Fibroblast of skin of right biceps (primary cell): ENCODE data around the gene ZNF469.

Experiments
- DNase-seq: peaks from one replicate; pipeline ENCODE4 v3.0.0-alpha.2; 2013

Gene ZNF469, protein sequence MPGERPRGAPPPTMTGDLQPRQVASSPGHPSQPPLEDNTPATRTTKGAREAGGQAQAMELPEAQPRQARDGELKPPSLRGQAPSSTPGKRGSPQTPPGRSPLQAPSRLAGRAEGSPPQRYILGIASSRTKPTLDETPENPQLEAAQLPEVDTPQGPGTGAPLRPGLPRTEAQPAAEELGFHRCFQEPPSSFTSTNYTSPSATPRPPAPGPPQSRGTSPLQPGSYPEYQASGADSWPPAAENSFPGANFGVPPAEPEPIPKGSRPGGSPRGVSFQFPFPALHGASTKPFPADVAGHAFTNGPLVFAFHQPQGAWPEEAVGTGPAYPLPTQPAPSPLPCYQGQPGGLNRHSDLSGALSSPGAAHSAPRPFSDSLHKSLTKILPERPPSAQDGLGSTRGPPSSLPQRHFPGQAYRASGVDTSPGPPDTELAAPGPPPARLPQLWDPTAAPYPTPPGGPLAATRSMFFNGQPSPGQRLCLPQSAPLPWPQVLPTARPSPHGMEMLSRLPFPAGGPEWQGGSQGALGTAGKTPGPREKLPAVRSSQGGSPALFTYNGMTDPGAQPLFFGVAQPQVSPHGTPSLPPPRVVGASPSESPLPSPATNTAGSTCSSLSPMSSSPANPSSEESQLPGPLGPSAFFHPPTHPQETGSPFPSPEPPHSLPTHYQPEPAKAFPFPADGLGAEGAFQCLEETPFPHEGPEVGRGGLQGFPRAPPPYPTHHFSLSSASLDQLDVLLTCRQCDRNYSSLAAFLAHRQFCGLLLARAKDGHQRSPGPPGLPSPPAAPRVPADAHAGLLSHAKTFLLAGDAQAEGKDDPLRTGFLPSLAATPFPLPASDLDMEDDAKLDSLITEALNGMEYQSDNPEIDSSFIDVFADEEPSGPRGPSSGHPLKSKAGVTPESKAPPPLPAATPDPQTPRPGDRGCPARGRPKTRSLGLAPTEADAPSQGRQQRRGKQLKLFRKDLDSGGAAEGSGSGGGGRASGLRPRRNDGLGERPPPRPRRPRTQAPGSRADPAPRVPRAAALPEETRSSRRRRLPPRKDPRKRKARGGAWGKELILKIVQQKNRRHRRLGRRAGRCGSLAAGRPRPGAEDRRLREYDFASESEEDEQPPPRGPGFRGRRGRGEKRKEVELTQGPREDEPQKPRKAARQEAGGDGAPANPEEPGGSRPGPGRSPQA (N-terminal part only)

DNA sequence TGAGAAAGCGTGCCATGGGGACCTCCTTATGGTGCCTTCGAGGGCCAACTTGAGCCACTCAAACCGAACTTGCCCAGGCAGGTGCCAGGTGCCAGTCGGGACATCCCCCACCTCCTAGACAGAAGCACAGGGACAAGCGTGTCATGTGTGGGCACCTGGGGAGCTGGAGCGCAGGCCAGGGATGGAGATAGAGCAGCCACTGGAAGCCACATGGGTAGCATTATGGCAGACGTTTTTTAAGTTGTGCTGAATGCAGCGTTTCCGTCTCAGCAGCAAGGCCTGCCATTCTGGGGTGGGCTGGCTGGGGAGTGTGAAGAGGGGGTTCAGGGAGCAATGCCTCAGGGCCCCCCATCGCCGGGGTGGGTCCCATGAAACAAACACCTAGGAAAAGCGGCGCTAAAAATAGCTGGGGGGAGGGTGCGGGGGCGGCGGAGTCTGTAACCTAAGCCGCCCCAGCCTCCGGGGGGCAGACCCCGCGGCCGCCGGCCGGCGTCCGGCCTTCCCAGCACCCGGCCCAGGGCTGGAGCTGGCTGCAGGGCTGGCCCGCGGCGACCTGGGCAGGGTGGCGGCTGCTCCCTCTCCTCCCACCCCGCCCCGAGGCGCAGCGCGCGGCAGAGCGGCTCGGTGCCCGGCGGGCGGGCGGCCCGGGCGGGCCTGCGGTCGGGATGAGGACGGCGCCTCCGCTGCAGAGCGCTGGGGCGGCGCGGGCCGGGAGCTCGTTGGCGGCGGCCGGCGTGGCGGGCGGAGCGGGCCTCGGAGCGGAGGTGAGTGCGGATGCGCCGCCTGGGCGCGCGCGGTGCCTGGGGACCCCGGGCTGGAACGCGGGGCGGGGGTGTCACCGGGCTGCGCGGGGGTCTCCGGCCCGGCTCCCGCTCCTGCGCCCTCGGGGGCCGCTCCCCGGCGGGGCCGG, at the start of gene ZNF469:
ZNF469 (plus strand) TSS at position 469 of the 910 bp plus-strand sequence. CDS start 44,512 bp downstream, outside the sequence.
- peak; percentile 44 for DNase-seq

DNA sequence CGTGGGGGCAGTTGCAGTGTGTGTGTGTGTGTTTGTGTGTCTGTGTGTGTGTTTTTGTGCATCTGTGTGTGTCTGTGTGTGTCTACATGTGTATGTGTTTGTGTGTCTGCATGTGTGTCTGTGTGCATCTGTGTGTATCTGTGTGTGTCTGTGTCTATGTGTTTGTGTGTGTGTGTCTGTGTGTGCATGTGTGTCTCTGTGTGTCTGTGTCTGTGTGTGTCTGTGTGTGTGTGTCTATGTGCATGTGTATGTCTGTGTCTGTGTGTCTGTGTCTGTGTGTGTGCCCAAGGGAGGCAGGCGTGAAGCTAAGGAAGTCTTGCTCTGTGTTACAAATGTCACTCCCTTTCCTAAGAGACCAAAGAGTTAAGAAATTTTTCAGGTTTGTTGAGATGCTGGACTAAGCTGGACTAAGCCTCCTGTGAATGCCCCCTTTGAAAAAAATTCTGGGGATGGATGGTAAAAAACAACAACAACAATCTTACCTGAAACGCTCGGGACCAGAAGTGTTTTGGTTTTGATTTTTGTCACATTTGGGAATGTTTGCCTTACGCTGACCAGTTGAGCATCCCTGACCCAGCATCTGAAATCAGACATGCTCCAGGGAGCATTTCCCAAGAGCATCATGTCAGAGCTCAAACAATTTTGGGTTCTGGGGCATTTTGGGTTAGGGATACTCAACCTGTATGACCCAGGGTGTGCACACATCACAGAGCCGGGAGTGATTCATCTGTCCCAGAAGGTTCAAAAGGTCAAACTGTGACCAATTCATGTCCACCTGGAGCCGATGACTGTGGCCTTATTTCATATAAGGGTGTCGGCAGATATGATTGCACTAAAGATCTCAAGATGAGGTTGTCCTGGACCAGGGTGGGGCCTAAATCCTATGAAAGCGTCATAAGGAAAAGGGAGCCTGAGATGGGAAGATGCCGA, 48.6 kb upstream of the ZNF469 start:
- peak; percentile 15 for DNase-seq

DNA sequence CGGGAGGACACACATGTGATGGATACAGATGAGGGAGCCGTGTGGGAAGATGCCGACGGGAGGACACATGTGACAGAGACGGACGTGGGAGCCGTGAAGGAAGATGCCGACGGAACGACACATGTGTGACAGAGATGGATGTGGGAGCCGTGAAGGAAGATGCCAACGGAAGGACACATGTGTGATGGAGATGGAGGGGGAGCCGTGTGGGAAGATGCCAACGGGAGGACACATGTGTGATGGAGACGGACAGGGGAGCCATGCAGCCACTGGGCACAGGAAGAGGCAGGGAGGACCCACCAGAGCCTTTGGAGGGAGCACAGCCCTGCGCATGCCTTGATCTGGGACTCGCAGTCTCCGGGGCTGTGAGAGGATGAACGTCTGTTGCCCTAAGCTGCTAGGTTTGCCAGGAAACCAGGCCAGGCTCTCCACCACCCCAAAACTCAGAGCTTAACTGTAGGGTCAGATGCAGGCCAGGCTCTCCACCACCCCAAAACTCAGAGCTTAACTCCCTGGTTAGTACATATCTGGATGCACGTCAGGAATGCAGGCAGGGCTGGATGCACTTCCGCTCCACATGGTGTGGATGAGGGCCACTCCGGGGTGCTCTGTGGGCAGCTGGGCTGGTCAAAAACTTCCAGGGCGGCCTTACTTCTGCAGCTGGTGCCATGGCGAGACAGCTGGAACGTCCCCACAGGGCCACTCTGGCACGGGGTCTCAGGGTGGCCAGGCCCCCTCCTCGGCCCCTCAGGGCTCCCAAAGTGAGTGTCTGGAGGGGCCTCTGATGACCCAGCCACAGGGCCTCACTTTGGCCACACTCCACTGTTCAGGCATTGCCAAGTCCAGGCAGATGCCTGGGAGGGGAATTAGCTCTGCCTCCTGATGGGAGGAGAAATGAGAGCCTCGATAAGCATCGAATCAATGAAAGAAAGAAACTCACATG, 47.7 kb upstream of the ZNF469 start:
- no peak for DNase-seq

DNA sequence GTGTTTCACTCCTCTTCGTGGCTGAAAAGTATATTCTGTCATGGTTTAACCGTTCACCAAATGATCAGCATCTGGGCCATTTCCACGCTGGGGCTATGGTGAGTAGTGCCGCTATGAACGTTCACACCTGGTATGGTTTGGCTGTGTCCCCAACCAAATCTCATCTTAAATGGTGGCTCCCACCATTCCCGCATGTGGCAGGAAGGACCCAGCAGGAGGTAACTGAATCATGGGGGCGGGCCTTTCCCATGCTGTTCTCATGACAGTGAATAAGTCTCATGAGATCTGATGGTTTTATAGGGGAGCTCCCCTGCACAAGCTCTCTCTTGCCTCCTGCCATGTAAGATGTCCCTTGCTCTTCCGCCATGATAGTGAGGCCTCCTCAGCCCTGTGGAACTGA, 45.7 kb upstream of the ZNF469 start:
- DNase-seq: peak; percentile 48

DNA sequence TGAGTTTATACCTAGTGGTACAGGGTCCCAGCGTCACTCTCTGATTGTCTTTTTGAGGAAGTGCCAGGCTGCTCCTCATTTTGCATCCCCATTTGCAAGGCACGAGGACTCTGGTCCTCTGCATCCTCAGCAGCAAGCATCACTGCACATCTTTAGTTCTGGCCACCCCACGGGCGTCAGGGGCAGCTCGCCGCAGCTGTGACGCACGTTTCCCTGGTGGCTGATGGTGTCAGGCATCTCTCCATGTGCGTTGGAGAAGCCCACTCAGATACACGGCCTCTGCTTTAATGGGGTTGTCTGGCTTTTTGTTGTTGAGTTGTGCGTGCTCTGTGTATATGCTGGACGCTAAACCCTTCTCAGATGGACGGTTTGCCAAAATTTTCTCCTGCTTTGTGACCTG, 45.2 kb upstream of the ZNF469 start:
- DNase-seq: no peak

DNA sequence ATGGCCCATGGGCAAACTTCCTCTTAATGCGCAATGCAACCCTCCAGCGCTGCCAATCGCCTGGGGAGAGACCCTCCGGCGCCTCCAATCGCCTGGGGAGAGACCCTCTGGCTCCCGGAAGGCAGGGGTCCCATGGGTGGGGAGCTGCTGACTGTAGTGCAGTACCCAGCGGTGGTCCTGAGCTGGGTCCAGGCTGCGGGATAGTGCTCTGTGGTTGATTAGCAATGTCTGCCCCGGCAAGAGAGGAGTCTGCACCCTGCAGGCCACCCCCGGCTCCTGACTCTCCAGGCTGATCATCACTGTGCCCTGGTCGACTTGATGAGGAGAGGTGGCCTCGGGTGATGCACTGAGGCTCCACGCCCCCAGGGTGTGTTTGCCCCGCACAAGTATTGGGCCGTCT, 44.6 kb upstream of the ZNF469 start:
- no peak for DNase-seq

DNA sequence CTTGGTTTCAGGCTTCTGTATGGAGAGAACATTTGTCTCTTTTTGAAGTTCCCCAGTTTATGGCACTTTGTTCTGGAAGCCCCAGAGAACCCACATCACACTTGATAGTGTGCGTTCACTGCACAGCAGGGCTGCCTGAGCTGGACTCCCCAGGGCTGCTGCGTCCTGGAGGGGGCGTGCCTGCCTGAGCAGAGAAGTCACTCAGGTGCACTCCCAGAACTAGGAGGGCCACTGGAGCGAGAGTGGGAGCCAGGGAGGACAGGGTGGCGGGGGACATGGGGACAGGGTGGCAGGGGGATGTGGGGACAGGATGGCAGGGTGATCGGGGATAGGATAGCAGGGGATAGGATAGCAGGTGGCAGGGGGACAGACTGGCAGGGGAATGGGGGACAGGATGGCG, 43.9 kb upstream of the ZNF469 start:
- no peak for DNase-seq

DNA sequence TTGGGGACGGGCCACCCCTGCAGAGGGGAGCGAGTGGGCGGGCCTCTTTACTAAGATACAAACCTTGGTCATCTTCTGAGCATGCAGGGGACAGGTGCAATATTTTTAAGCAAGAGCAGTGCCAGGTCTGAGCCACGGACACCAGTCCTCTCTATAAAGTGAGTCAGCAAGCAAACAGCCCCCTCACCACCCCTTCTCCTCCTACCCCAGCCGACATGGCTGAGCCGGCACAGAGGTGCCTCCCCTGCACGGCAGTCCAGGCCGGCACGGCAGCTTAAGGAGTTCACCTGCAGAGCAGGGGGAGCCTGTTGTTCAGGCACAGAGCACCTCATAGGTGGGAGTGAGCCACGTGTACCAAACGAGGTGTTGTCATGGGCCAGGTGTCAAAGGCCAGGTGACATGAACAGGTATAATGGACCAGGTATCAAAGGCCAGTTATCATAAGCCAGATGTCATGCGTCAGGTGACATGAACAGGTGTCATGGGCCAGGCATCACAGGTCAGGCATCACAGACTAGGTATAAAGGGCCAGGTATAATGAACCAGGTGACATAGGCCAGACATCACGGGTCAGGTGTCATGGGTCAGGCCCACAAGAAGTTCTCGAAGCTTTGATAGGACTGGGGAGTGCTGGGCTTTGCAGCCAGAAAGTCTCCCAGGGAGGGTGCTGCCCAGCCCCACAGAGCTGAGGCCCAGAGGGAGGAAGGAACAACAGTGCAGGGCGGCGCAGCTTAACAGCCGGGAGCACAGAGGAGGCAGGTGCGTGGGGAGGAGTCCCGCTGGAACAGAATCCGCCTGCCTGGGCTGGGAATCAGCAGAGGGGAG, 42.6 kb upstream of the ZNF469 start:
- DNase-seq: no peak

DNA sequence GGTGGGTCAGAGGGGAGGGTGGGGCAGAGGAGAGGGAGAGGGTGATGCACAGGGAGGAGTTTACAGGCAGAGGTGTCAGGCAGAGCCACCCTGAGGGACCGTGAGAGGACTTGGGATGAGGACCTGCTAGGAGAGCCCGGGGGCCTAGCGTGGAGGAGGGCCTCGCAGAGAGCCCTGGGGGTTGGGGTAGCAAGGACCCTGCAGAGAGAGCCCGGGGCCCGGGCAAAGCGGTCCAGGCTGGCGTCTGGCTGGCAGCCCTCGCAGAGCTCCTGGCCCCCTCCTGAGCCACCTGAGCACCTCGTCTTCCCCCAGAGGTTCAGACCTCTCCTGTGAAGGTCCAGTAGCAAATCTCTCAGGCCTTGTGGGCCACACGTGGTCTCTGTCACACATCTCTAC, 42.0 kb upstream of the ZNF469 start:
- DNase-seq: no peak

DNA sequence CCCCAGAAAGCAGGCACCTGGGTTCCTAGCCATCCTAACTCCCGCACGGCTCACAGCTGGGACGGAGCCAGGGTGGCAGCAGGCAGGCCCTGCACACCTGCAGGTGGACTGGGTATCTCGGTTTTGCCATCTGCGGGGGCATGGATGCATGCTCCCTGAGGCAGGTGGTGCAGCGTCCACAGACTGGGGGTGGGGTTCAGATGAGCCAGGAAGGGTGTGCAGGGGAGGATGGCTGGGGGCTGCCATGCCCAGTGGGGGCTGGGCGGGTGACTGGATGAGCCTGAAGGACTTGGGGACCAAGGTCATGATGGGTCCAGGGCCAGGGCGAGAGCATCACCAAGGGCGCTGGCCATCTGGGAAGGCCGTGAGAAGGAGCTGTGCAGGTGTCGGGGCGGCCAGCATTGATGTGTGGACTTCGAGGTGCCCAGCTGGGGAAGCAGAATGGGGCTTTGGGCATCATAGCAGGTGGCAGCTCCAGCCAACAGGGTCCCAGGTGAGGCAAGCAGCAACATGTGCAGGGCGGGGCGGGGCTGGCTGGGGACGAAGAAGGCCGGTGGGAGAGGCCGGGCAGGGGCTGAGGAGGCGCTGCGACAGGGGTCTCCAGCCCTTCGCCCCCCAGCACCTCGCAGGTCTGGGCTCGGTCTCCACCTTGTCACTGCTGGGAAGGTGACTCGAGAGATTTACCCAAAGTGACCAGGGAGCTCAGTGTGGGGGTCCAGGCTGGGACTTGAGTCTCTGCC, 41.0 kb upstream of the ZNF469 start:
- DNase-seq: no peak

DNA sequence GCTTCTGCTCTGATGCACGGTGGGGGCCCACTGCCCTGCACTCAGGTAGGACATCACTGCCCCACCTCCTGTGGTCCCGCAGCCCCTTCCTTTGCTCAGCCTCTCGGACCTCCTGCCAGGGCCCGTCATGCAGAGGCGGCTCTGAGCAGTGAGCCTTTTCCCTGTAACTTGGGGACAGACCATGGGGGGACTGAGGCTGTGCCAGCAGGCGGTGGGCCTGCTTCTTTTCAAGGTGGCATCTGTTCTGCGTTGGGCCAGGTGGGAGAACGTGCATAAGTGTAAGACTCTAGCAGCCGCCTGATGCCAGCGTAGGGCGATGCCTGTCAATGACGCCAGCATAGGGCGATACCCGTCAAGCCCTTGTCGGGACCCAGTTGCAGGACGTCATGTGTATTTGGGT, 40.3 kb upstream of the ZNF469 start:
- DNase-seq: no peak

DNA sequence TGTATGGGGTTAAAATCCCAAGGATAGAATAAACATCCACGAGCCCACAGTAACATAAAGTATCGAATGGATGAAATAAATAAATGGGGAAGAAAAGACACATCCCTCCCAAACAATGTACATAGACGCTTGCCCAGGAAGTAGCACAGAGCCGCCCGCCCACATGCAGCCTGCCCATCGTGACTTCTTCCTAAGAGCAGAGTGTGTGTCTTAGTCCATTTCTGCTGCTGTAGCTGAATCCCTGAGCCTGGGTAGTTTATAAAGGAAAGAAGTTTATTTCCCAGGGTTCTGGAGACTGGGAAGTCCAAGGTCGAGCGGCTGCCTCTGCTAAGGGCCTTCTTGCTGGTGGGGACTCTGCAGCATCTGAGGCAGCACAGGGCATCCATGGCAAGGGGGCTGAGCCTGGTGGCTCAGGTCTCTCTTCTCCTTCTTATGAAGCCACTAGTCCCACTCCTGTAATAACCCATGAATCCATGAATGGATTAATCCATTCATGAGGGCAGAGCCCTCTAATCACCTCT, 39.4 kb upstream of the ZNF469 start:
- DNase-seq: no peak

DNA sequence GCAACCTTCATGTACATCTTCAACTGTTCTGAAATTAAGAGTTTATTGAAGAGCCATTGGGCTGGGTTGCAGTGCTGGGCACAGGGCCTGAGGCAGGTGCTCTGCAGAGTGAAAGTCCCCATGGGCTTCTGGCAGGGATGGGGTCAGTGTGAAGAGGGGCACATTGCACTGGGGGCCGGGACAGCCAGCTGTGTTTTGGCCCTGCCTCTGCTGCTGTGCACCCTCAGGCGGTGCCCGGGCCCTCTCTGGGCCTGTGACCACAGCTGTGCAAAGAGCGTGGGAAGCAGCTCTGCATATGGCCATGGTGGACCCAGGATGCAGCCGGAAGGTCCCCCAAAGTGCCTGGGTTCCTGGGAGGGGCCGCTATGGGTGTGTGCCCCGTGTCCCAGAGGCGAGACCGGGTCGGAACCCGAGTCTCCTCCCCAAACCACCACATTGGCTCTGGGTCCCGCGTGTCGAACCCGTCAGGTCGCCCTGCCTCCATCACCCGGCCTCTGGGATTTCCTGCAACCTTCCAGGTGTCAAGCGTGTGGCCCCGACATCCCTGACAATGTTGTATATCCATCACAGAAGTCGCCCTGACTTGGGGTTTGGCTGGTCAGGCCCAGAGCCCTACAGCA, 38.2 kb upstream of the ZNF469 start:
- no peak for DNase-seq

DNA sequence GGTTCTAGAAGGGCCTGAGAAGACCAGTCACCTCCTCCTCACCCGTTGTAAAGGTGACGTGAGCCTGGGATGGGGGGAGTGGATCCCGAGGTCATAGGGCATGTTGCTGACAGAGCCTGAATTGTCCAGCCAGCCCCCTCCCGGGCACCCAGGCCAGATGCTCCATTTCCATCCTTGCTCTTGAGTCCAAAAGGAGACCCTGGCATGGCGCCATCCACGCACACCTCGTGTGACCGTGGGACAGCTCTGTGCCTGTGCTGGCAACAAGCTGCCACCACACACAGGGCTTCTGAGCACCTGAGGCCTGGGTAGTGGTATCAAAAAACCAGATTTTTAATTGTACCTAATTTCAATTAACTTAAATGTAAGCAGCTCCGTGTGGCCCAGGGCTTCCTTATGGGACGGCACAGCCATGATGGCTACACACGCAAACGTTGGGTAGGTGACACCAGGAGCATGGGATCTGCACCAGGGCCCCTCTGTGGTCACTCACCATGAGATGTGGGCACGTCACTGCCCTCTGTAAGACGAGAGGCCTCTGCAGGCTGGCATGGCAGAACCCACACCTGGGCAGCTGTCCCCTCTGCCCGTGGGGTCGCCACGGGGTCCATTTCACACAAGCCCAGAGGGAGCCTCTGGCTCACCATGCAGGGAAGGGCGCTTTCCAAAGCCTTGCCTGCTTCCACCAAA, 37.6 kb upstream of the ZNF469 start:
- DNase-seq: no peak

DNA sequence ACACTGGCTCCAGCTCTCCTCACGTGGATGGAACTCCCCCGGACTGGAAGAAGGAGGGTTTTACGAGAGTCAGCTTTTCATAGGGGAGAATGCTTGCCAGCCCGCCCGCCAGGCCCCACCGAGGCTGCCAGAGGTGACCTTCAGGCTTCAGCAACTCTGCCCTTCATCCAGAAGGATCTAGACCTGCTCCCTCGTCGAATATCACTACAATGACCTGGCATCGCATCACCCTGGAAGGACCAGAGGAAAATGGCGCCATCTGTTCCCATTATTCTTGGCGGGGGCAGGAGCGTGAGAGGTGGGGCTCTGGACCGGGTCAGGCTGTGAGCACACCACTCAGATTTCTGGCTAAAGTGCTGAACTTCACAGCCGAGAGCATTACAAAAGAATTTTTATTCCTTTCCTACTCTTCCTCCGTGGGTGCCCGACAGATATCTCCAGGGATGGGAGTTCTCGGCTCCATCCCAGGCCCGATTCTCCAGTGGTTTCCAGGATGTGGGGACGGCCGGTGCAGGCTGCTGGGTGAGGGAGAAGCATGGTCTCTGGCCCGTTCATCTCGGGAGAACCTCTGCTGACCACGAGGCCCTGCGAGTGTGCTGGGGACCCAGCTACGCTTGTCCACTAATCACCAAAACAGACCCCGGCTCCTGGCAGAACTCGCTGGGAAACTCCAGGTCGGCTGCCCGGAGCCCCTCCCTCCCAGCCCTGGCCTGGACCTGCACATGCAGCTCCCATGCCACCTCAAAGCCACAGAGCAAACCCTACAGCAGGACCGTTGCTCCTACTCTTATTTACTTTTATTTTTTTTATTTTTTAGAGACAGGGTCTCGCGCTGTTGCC, 36.8 kb upstream of the ZNF469 start:
- no peak for DNase-seq
